Measurements from ENCODE around the gene ALOX15B. TPM values are rescaled to one million over a fixed set of nuclear protein-coding genes. Genes with fewer than 3 reads are reported as not detected.

Gene ALOX15B
- total RNA-seq, 6 experiments from 2014 or later, result 0.22 to 2.2 (median 0.72) TPM

DNA sequence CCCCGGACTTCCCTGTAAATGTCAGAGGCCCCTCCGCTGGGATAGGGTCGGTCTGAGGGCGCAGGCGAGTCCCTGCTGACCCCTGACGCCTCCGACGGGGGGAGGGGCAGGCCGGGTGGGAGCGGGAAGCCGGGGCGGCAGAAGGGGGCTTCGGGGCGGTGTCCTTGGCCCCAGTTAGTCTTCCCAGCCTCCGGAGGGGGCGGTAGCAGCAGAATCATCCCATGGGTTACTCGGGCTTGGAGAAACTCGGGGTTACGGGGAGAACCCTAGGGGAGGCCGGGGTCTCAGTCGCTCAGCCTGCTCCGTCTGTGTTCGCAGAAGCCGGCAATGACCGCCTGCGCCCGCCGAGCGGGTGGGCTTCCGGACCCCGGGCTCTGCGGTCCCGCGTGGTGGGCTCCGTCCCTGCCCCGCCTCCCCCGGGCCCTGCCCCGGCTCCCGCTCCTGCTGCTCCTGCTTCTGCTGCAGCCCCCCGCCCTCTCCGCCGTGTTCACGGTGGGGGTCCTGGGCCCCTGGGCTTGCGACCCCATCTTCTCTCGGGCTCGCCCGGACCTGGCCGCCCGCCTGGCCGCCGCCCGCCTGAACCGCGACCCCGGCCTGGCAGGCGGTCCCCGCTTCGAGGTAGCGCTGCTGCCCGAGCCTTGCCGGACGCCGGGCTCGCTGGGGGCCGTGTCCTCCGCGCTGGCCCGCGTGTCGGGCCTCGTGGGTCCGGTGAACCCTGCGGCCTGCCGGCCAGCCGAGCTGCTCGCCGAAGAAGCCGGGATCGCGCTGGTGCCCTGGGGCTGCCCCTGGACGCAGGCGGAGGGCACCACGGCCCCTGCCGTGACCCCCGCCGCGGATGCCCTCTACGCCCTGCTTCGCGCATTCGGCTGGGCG is 35.9 kb upstream of the ALOX15B start:
- TF ChIP-seq, protein P1, sequence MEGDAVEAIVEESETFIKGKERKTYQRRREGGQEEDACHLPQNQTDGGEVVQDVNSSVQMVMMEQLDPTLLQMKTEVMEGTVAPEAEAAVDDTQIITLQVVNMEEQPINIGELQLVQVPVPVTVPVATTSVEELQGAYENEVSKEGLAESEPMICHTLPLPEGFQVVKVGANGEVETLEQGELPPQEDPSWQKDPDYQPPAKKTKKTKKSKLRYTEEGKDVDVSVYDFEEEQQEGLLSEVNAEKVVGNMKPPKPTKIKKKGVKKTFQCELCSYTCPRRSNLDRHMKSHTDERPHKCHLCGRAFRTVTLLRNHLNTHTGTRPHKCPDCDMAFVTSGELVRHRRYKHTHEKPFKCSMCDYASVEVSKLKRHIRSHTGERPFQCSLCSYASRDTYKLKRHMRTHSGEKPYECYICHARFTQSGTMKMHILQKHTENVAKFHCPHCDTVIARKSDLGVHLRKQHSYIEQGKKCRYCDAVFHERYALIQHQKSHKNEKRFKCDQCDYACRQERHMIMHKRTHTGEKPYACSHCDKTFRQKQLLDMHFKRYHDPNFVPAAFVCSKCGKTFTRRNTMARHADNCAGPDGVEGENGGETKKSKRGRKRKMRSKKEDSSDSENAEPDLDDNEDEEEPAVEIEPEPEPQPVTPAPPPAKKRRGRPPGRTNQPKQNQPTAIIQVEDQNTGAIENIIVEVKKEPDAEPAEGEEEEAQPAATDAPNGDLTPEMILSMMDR (IDR thresholded peaks at IDR 0.05), result no peak
- no peak for TF ChIP-seq POLR2A (IDR thresholded peaks at IDR 0.05)
- intact Hi-C loops (cut with DNase I), result no loop called here
- H3K4me1 ChIP-seq, result peaks cover 0 to 20% (median 0%) of the 10 kb centered on the region in 4 donors
- no peak overlapping the region for H3K27ac ChIP-seq
- DNase-seq (peak in 1 of 3 donors; percentile 48), ATAC-seq (peak in 3 of 4 donors; percentile 20 to 33 (median 21))
- no peaks in the 10 kb centered on the region for H3K36me3 ChIP-seq
- no peaks in the 10 kb centered on the region for H3K9me3 ChIP-seq
- WGBS (ENCODE audit: insufficient coverage, low coverage, low lambda C conversion rate, missing lambda C conversion rate), result 7% methylated on average over 3 of the region's 92 CpGs
- no peak overlapping the region for H3K4me3 ChIP-seq
- H3K27me3 ChIP-seq, result no peaks in the 10 kb centered on the region

DNA sequence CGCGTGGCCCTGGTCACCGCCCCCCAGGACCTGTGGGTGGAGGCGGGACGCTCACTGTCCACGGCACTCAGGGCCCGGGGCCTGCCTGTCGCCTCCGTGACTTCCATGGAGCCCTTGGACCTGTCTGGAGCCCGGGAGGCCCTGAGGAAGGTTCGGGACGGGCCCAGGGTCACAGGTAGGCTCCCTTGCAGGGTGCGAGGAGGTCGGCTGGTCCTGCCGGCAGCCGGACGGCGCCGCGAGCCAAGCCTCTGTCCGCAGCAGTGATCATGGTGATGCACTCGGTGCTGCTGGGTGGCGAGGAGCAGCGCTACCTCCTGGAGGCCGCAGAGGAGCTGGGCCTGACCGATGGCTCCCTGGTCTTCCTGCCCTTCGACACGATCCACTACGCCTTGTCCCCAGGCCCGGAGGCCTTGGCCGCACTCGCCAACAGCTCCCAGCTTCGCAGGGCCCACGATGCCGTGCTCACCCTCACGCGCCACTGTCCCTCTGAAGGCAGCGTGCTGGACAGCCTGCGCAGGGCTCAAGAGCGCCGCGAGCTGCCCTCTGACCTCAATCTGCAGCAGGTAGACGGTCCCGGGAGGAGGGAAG is 35.2 kb upstream of the ALOX15B start:
- H3K27ac ChIP-seq, result no peak overlapping the region
- no peaks in the 10 kb centered on the region for H3K27me3 ChIP-seq
- ATAC-seq (peak in 1 of 4 donors; percentile 10), DNase-seq (peak in 1 of 3 donors; percentile 39)
- intact Hi-C loops (cut with DNase I), result no loop called here
- no peaks in the 10 kb centered on the region for H3K36me3 ChIP-seq
- H3K9me3 ChIP-seq, result no peaks in the 10 kb centered on the region
- TF ChIP-seq POLR2A (IDR thresholded peaks at IDR 0.05), result no peak
- TF ChIP-seq, protein P1 (IDR thresholded peaks at IDR 0.05), result no peak
- no peak overlapping the region for H3K4me3 ChIP-seq
- 39% methylated on average over 7 of the region's 44 CpGs for WGBS (ENCODE audit: insufficient coverage, low coverage, low lambda C conversion rate, missing lambda C conversion rate)
- H3K4me1 ChIP-seq, result peaks cover 0 to 20% (median 0%) of the 10 kb centered on the region in 4 donors

DNA sequence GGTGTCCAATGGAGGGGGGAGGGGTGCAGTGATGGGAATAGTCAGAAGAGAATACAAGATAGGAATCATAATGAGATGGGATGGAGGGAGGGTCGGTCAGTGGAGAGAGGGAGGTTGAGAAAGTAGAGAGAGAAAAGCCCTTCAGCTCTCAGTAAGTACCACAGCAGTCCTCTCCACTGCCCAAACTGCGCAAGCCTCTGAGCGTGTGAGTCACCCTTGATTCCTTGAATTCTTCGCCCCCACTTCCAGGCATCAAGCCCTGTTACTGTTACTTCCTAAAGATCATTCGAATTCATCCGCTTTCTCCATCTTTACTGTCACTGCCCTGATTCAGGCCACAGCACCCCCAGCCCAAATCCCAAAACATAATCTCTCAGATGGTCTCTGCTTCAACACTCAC is 34.0 kb upstream of the ALOX15B start:
- TF ChIP-seq, protein P1 (IDR thresholded peaks at IDR 0.05), result no peak
- no peak for TF ChIP-seq POLR2A (IDR thresholded peaks at IDR 0.05)
- ATAC-seq, result no peak
- H3K4me3 ChIP-seq, result no peak overlapping the region
- no peak overlapping the region for H3K27ac ChIP-seq
- intact Hi-C loops (cut with DNase I), result no loop called here
- no peaks in the 10 kb centered on the region for H3K9me3 ChIP-seq
- DNase-seq, result no peak
- no peaks in the 10 kb centered on the region for H3K27me3 ChIP-seq
- H3K36me3 ChIP-seq, result no peaks in the 10 kb centered on the region
- H3K4me1 ChIP-seq, result peaks cover 0 to 20% (median 0%) of the 10 kb centered on the region in 4 donors
- 90% methylated on average over 6 of the region's 6 CpGs for WGBS (ENCODE audit: insufficient coverage, low coverage, low lambda C conversion rate, missing lambda C conversion rate)

DNA sequence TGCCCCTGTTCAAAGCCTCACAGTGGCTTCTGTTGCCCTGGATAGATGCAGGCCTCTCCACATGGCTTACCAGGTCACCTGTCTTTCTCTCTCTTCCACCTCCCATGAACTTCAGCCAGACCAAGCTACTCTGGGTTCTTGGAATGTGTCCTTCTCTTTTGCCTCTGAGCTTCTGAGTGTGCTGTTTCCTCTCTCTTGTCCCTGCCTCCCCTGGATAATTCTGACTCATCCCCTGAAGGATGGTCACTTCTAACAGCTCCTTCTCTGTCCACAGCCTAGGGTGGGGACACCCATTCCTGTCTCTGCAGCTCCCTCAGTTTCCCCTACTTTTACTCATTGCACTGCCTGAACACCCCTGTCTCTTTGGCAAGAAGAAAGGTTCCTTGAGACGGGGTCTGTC is 33.5 kb upstream of the ALOX15B start:
- H3K4me3 ChIP-seq, result no peak overlapping the region
- intact Hi-C loops (cut with DNase I), result no loop called here
- no peaks in the 10 kb centered on the region for H3K36me3 ChIP-seq
- TF ChIP-seq, protein P1 (IDR thresholded peaks at IDR 0.05), result no peak
- H3K27ac ChIP-seq, result no peak overlapping the region
- H3K4me1 ChIP-seq, result peaks cover 0 to 20% (median 0%) of the 10 kb centered on the region in 4 donors
- 60% methylated on average over 1 of the region's 1 CpG for WGBS (ENCODE audit: insufficient coverage, low coverage, low lambda C conversion rate, missing lambda C conversion rate)
- ATAC-seq (no peak), DNase-seq (no peak)
- H3K27me3 ChIP-seq, result no peaks in the 10 kb centered on the region
- H3K9me3 ChIP-seq, result no peaks in the 10 kb centered on the region
